Right lung (tissue), 5 donors: ENCODE measurements around the gene RXRB. TPM values are rescaled to one million over a fixed set of nuclear protein-coding genes. Genes with fewer than 3 reads are reported as not detected.
A peak's percentile ranks its signal among the peaks of the same experiment; 100 is the strongest.

Experiments used
- DNase-seq, 2 donors: peaks; one replicate each; pipeline ENCODE4 v3.0.0-alpha.2; 2013
- polyA plus RNA-seq, 5 donors: library from polyadenylated mRNA; unstranded; fragments of 120-200 nt; gene quantifications; one replicate each; pipeline versions ENCODE4 v1.2.1 to v1.2.3, GENCODE V29; 2013; ENCODE audit warnings: inconsistent platforms in 1 of 5, low replicate concordance in 1 of 5; ENCODE audit not compliant: insufficient read length in 5 of 5, insufficient read depth in 1 of 5

RXRB gene
- polyA plus RNA-seq, 5 donors: 56.7 to 69.7 (median 61.7) TPM

- DNase-seq: no peak
Measured at GRCh38 chr6:33198853-33199436, 1.5 kb downstream of the RXRB start.

GRCh38 chr6:33198159-33198852, 2.2 kb downstream of the RXRB start:
- DNase-seq: no peak

GRCh38 chr6:33197431-33198048, 2.9 kb downstream of the RXRB start:
- DNase-seq: peak in 1 of 2 donors; percentile 32

DNA sequence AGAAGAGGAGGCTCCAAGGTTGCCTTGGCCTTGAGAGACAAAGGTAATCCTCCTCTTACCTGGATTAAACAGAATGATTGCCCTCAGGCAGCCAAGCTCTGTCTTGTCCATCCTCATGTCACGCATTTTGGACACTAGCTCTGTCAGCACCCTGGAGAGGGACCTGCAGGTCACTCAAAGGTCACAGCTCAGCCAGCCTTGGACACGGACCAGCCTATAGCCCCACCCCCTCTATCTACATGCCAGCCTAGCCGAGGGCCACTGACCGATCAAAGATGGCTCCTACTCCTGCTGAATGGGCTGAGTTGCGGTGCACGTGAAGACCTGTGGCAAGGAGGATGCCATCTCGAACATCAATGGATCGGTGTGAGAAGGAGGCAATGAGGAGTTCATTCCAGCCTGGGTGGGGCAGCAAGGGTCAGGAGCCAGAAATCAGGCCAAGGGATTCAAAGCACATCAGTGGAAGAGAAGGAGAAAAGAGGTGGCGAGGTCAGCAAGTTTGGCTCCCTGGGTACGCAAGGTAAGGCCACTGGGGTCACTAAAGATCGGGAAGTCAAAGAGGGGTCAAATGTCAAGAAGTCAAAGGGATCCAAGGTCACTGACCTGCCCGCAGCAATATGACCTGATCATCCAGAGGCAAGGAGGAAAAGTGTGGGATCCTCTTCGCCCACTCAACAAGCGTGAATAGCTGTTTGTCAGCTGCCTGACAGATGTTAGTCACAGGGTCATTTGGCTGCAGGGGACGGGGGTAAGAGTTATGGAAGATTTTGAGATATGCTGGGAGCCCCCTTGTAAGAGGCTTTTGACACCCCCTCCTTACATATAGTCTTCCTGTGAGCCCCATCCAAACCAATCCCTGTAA, 4.9 kb downstream of the RXRB start:
- DNase-seq: no peak

DNA sequence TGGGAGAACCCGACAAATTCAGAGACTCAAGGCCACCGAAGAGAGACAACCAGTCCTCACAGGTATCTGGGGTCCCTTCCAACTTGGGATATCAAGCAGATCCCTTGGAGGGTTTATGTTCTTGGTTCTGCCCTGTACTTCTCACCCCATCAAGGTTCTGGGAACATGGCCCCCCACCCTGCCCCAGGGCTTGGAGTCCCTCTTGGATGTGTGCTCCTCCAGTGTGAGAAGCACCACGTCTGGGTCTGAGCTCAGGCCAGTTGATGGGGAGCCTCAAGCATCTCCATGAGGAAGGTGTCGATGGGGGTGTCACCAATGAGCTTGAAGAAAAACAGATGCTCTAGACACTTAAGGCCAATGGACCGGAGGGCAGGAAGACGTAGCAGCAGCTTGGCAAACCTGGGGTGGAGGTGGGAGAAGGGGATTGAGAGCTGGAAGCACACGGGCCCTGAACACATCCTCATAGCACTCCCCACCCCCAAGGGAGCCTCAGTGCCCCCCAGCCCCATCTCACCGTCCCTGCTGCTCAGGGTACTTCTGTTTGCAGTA, 6.0 kb downstream of the RXRB start:
- no peak for DNase-seq

DNA sequence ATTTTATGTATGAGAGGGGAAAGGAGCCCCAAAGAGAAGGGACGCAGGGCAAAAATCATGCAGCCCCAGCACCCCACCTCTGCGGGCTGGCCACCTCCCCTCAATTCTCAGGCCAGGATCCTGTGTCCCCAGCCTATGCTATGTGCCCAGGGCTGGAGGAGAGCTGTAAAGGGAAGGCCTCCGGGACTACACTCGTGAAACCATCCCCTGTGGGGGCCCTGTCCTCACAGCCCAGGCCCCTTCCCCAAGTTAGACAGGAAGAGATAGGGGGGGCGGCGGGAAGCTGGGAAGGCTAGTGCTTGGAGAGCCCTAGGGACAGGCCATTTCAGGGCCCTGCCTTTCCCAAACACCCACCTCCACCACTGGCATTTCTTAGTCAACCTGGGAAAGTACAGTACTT, 6.8 kb downstream of the RXRB start:
- DNase-seq: no peak

GRCh38 chr6:33192671-33193602, 7.5 kb downstream of the RXRB start:
- no peak for DNase-seq

DNA sequence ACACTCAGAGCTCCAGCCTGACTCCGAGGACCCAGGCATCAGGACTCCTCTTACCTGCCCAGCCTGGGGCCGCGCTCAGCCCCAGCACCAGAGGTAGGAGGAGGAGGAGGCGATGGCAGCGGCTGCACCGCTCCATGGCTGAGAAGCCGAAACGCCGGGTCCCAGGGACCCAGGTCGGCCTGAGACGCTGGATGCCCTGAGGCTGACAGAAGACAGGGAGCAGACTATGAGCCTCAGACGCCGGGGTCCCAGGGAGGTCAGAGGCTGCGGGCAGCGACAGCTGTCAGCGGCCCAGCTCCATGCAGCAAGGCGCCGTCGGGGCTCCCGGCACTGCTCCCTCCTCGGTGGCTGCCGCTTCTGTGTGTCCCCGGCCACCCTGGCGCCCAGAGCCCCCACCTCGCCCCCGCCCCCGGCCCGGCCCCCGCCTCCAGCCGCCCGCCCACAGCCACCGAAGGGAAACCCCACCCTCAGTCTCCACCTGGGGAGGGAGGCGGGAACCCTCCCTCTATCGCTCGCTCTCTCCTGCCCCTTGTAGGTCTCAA, 8.3 kb downstream of the RXRB start, which contains the start of gene COL11A2:
Gene COL11A2, minus strand, starts transcription at position 363 of the 542 bp plus-strand sequence. Its CDS starts 227 bp downstream, at position 136.
- DNase-seq: no peak

- no peak for DNase-seq
Measured at GRCh38 chr6:33191383-33192104, 8.9 kb downstream of the RXRB start.

DNA sequence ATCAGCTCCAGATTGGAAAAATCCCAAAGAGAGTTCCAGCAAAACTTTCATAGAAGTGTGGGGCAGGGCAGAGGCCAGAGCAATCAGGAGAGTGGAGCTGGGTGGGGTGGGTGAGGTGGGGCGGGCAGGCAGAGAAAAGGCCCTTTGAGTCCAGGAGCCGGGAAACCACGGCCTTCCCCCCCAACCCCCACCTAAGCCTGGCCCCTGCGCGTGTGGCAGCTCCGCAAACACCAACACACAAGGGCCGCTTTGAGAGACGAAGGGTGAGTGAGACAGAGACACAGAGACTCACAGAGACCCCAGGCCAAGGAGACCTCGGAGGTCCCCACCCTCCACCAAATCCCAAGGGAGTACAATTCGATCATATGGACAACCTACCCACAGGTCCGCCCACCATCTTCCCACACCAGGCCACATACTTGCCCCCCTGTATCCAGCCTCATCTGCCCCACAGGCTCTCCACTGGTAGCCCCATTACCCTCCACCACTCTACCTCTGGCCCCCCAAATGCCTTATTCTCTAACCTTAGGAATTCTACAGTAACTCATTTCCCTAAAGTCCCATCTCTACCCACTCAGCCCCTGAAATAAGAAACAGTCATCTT, 9.9 kb downstream of the RXRB start:
- no peak for DNase-seq

- no peak for DNase-seq
Measured at GRCh38 chr6:33189625-33190448, 10.6 kb downstream of the RXRB start.

DNA sequence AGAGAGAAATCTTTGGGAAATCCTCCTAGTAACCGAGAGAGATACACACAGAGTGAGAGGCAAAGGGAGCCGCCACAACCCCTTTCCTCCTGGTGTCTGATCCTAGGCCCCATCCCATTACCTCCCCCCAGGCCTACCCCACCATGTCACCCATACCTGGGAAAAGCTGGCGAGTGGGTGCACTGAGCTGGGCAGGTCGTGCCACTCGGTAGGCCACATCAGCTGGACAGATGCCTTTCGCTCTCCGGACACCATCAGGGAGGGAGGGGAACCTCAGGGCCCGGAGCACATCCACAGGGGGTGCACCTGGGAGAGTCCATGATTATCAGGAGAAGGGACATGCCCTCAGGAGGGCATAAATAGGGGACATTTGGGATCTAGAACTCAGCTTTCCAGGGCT, 11.3 kb downstream of the RXRB start:
- DNase-seq: no peak

- DNase-seq: no peak
Measured at GRCh38 chr6:33187809-33188208, 12.7 kb downstream of the RXRB start.

DNA sequence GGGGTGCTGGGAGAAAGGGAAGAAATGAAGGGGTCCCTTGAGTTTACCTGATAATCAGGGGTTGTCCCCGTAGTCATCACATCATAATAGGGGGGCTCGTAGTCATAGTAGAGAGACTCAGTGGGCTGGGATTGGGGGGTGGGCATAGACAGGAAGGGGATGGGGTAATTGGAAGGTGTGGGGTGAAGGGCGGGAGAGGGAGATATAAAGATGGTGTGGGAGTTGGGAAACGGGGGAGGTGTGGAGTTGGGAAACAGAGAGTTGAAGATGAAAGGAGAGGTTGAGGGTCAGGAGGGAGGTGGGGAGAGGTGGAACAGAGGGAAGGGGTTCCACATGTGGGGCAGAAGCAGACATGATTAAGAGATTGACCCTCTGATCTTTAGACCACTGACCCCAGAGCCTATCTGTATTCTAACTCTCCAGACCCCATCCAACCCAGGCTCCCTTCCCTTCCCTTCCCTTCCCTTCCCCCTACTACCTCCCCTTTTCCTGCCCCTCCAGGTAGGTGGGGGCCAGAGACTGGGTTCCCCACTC, 14.7 kb downstream of the RXRB start:
- no peak for DNase-seq

DNA sequence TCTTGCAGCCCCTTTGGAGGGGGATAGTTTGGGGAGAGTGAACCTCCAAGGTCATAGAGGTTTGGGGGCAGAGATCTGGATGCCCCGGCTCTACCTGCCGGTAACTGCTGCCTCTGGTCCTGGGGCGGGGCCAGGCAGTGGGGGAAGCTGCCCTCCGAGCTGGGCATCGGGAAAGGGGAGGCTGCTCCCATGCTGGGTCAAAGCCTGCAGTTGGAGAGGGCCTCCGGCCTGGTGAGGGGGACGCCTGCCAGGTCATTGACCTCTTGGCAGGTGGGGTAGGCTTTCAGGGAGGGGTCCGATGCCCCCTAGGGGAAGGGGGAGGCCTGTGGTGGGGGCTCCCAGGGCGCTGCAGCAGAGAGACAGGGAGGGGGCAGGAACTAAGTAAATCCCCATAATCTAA, 15.3 kb downstream of the RXRB start:
- no peak for DNase-seq

DNA sequence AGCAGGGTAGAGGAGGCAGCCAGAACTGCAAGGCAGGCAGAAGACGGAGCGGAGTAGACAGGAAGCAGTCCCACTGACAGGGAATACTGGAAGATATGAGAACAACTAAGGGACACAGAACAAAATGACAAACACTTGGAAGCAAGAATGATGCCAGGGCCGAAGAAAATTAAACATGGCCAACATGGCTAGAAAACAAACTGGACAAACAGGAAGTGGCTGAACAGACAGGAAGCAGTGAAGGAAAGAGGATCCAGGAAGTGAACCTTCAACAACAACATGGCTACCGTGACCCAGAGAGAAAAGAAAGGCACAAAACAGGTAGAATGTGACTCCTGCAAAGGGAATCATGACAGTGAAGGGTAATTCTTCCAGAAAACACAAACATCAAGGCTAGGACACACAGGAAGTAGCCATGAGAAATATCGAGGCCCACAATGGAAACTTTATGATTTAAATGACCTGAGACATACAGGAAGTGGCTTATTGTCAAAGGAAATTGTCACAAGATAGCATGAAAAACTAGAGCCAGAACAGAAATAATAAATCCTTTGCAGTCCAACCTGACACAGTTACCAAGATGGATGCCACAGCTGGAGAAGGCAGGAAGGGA, 17.3 kb downstream of the RXRB start:
- no peak for DNase-seq

- no peak for DNase-seq
Measured at GRCh38 chr6:33181141-33181540, 19.3 kb downstream of the RXRB start.
